ENCODE measurements around the gene KRR1.

The KRR1 gene

DNA sequence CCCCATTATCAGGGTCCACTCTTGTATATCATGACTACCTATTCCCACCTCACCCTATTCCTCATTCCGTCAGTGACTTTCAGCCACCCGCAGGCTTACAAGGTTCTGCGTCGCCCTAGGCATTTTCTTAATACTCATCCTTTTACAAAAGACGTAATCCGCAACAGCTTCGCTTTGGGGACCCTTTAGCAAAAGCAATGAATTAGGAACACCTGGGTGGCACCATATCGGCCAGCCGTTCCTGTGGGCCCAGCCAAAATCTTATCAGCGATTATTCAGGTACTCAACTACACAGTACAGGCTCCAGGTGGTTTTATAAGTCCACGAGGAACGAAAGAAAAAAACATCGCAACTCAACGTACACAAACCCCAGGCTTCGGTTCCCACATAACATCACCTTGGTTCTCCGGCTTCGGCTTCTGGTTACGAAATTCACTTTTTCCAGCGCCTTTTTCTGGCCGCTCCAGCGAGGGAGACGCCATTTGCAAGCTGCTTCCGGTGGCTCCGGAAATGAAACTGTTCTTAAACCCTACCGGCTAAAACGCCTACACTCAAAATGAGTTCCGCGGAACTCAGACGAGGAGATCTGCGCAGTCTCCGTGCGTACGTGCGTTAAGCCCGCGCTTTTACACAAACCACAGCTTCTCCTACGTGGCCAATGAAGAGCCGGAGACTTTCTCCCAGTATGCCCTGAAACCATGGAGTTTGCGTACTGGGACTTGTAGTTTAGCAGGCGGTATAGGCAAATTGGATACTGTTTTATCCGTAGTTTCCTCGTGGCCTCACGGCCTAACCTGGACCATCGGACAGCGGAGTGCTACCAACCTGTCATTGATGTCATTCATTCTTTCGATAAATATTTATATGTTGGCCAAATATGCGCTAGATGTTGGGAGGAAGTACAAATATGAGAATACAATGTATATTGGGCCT, at the start of gene KRR1:
KRR1 (minus strand) TSS at position 494 of the 933 bp plus-strand sequence; CDS start at position 482, 12 bp downstream.
- no peaks in the 10 kb centered on the region for H3K9me3 Mint-ChIP-seq
- ATAC-seq (replicated peaks; ENCODE audit: extremely low read depth, poor library complexity, severe bottlenecking) (peak; percentile 95), DNase-seq (ENCODE audit: low spot score in 2 of 2) (peak; percentile 64 to 81)
- no peaks in the 10 kb centered on the region for H3K27me3 Mint-ChIP-seq
- H3K4me1 Mint-ChIP-seq, result peaks cover 28% of the 10 kb centered on the region
- H3K36me3 Mint-ChIP-seq (ENCODE audit: insufficient read depth), result peaks cover 21% of the 10 kb centered on the region
- H3K4me3 Mint-ChIP-seq, result peak within 1 kb of the TSS; percentile 99
- H3K27ac Mint-ChIP-seq (ENCODE audit: low read depth), result peak within 1 kb of the TSS; percentile 96

DNA sequence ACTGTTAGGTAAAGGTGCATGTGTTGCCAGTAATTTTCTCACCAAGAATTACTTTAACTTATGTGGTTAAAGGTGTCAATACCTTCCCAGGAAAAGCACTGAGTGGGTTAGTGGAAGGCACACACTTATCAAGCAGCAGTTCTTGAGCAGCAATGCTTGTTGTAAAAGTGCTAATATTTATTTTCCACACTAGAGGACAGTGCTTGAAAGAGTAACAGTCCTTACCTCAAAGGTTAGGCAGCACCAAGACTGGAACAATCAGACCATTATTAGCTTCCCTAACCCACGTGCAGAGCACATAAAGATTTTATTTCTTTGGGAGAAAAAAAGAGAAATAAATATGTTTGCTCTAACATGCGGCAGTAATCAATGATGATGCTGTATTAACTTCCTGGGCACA, 48.8 kb upstream of the KRR1 start:
- no peak overlapping the region for H3K27ac Mint-ChIP-seq (ENCODE audit: low read depth)
- DNase-seq (ENCODE audit: low spot score in 2 of 2) (no peak), ATAC-seq (replicated peaks; ENCODE audit: extremely low read depth, poor library complexity, severe bottlenecking) (no peak)
- H3K36me3 Mint-ChIP-seq (ENCODE audit: insufficient read depth), result no peaks in the 10 kb centered on the region
- H3K4me3 Mint-ChIP-seq, result no peak overlapping the region
- H3K4me1 Mint-ChIP-seq, result no peaks in the 10 kb centered on the region
- no peaks in the 10 kb centered on the region for H3K9me3 Mint-ChIP-seq
- H3K27me3 Mint-ChIP-seq, result peaks cover 48% of the 10 kb centered on the region

DNA sequence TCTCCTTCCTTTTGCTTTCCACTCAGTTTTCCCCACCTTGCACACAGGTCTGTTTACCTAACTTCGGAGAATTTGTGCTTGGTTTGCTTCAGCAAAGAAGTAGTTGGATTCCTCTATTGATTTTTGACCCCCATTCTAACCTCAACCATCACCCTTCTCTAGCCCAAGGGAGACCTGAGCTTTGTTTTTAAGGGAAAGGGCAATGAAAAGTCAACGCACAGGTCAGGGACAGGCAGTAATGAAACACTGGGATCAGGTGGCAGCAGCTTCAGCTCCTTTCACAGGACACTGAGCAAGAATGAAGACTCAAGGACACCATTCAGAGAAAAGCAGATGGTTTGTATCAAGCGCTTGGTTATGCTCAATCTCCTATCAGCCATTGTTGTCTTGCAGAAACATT, 46.9 kb upstream of the KRR1 start:
- ATAC-seq (replicated peaks; ENCODE audit: extremely low read depth, poor library complexity, severe bottlenecking), result no peak
- no peaks in the 10 kb centered on the region for H3K9me3 Mint-ChIP-seq
- no peak overlapping the region for H3K27ac Mint-ChIP-seq (ENCODE audit: low read depth)
- H3K4me3 Mint-ChIP-seq, result no peak overlapping the region
- H3K27me3 Mint-ChIP-seq, result peaks cover 48% of the 10 kb centered on the region
- peaks cover 3% of the 10 kb centered on the region for H3K36me3 Mint-ChIP-seq (ENCODE audit: insufficient read depth)
- H3K4me1 Mint-ChIP-seq, result no peaks in the 10 kb centered on the region
- no peak for DNase-seq (ENCODE audit: low spot score in 2 of 2)

GRCh38 chr12:75556311-75556899, 45.0 kb upstream of the KRR1 start:
- no peak for DNase-seq (ENCODE audit: low spot score in 2 of 2)
- Mint-ChIP-seq H3K36me3 (ENCODE audit: insufficient read depth) (peaks cover 3% of the 10 kb centered on the region), H3K4me1 (no peaks in the 10 kb centered on the region), H3K4me3 (no peak overlapping the region), H3K27me3 (peaks cover 37% of the 10 kb centered on the region), H3K27ac (ENCODE audit: low read depth) (no peak overlapping the region), H3K9me3 (no peaks in the 10 kb centered on the region)
- no peak for ATAC-seq (replicated peaks; ENCODE audit: extremely low read depth, poor library complexity, severe bottlenecking)

DNA sequence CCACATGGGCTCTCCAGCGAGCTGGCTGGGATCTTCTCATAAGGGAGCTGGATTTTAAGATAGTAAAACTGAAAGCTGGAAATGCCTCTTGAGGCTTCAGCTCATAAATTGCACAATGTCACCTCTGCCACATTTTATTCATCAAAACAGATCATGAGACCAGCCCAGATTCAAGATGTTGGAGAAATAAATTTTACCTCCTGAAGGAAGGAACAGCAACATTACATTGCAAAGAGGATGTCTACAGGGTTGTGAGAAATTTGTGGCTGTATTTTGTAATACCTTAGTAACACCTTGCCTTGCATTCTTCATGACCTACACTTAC, 43.1 kb upstream of the KRR1 start:
- ATAC-seq (replicated peaks; ENCODE audit: extremely low read depth, poor library complexity, severe bottlenecking), result no peak
- H3K4me3 Mint-ChIP-seq, result no peak overlapping the region
- no peak overlapping the region for H3K27ac Mint-ChIP-seq (ENCODE audit: low read depth)
- DNase-seq (ENCODE audit: low spot score in 2 of 2), result no peak
- no peaks in the 10 kb centered on the region for H3K9me3 Mint-ChIP-seq
- H3K4me1 Mint-ChIP-seq, result no peaks in the 10 kb centered on the region
- H3K27me3 Mint-ChIP-seq, result peaks cover 40% of the 10 kb centered on the region
- H3K36me3 Mint-ChIP-seq (ENCODE audit: insufficient read depth), result peaks cover 3% of the 10 kb centered on the region

- Mint-ChIP-seq H3K4me3 (no peak overlapping the region), H3K27ac (ENCODE audit: low read depth) (no peak overlapping the region), H3K4me1 (no peaks in the 10 kb centered on the region), H3K36me3 (ENCODE audit: insufficient read depth) (peaks cover 3% of the 10 kb centered on the region), H3K27me3 (peaks cover 45% of the 10 kb centered on the region), H3K9me3 (no peaks in the 10 kb centered on the region)
- no peak for DNase-seq (ENCODE audit: low spot score in 2 of 2)
- no peak for ATAC-seq (replicated peaks; ENCODE audit: extremely low read depth, poor library complexity, severe bottlenecking)
These were observed 42.6 kb upstream of the KRR1 start for GRCh38 chr12:75553836-75554555.

DNA sequence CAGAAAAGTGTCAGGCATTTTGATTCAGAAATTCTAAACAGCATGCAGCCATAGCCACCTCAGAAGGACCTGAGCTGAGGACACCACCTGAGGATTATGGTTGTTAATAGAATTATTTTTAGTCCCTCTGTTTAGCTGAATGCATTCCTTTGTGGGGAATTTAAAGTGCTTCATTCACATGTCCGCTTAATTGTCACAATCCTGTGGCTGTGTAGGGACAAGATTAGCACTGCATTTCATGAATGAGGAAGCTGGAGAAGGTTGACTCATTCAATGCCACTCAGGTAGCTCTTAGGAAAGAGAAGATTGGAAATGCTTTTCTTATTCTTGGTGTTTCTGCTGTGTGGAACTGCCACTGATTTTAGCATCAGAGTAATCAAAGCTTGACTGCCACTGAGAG, 42.0 kb upstream of the KRR1 start:
- Mint-ChIP-seq H3K27me3 (peaks cover 48% of the 10 kb centered on the region), H3K36me3 (ENCODE audit: insufficient read depth) (peaks cover 3% of the 10 kb centered on the region), H3K9me3 (no peaks in the 10 kb centered on the region), H3K4me3 (no peak overlapping the region), H3K4me1 (no peaks in the 10 kb centered on the region), H3K27ac (ENCODE audit: low read depth) (no peak overlapping the region)
- DNase-seq (ENCODE audit: low spot score in 2 of 2) (no peak), ATAC-seq (replicated peaks; ENCODE audit: extremely low read depth, poor library complexity, severe bottlenecking) (no peak)

- H3K27ac Mint-ChIP-seq (ENCODE audit: low read depth), result no peak overlapping the region
- no peak overlapping the region for H3K4me3 Mint-ChIP-seq
- ATAC-seq (replicated peaks; ENCODE audit: extremely low read depth, poor library complexity, severe bottlenecking) (no peak), DNase-seq (ENCODE audit: low spot score in 2 of 2) (no peak)
- peaks cover 42% of the 10 kb centered on the region for H3K27me3 Mint-ChIP-seq
- no peaks in the 10 kb centered on the region for H3K4me1 Mint-ChIP-seq
- H3K36me3 Mint-ChIP-seq (ENCODE audit: insufficient read depth), result peaks cover 3% of the 10 kb centered on the region
- H3K9me3 Mint-ChIP-seq, result no peaks in the 10 kb centered on the region
These were observed 40.1 kb upstream of the KRR1 start for GRCh38 chr12:75551477-75551876.

DNA sequence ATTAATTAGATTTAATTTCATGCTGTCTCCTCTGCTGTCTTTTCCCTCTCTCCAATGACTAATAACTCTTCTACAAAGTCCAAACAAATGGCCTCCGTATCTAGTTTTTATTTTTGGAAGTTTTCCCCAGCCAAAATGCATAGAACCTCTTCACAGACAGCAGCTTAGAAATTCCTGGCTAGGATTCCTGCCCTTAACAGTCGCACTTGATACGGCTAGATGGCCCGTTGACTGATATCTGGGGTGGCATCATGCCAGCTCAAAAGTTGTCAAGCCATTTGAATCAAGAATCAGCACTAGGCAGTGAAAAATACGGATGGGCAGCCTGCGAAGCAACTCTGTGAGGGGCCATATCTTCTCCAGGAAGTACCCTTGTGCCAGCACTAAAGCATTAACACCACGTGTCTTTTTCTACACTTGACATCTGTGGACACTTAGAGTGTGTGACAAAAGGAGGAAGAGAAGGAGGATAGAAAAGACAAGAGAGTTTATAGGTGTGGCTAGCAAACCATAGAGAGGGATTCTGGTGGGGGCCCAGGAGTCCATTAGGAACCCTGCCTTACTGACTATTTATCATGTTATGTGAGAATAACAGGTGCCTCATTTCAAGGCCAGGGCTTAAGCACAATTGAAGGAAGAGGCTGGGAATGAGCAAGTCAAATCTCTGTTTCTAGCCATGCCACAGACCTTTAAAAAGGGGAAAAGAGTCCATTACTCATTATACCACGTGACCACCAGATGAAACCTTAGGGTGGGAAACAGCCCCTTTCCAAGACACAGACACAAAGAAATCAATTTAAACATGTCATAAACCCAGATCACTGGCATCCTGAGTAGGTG, 39.2 kb upstream of the KRR1 start:
- Mint-ChIP-seq H3K36me3 (ENCODE audit: insufficient read depth) (peaks cover 3% of the 10 kb centered on the region), H3K27ac (ENCODE audit: low read depth) (no peak overlapping the region), H3K9me3 (no peaks in the 10 kb centered on the region), H3K4me1 (no peaks in the 10 kb centered on the region), H3K4me3 (no peak overlapping the region), H3K27me3 (peaks cover 45% of the 10 kb centered on the region)
- no peak for ATAC-seq (replicated peaks; ENCODE audit: extremely low read depth, poor library complexity, severe bottlenecking)
- no peak for DNase-seq (ENCODE audit: low spot score in 2 of 2)

DNA sequence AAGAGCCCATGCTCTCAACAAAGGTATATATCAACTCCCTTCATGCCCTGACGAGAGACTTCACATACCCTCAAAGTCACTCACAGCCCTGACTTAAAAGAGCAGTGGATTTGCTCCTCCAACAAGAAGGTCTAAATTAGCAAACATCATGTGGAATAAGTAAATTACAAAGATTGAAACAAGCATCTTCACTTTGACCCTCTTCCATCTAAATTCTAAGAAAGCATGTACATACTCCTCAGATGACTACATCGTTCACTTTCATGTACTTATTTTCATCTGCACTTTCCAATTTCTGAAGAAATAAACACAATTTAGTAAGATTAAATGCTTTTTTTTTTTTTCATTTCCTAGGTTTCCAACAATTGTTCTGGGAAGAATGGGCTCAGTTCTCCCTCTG, 38.6 kb upstream of the KRR1 start:
- no peaks in the 10 kb centered on the region for H3K4me1 Mint-ChIP-seq
- ATAC-seq (replicated peaks; ENCODE audit: extremely low read depth, poor library complexity, severe bottlenecking) (no peak), DNase-seq (ENCODE audit: low spot score in 2 of 2) (no peak)
- no peak overlapping the region for H3K27ac Mint-ChIP-seq (ENCODE audit: low read depth)
- peaks cover 51% of the 10 kb centered on the region for H3K27me3 Mint-ChIP-seq
- H3K9me3 Mint-ChIP-seq, result no peaks in the 10 kb centered on the region
- H3K36me3 Mint-ChIP-seq (ENCODE audit: insufficient read depth), result peaks cover 3% of the 10 kb centered on the region
- H3K4me3 Mint-ChIP-seq, result no peak overlapping the region

- ATAC-seq (replicated peaks; ENCODE audit: extremely low read depth, poor library complexity, severe bottlenecking) (no peak), DNase-seq (ENCODE audit: low spot score in 2 of 2) (no peak)
- no peak overlapping the region for H3K4me3 Mint-ChIP-seq
- no peak overlapping the region for H3K27ac Mint-ChIP-seq (ENCODE audit: low read depth)
- peaks cover 62% of the 10 kb centered on the region for H3K27me3 Mint-ChIP-seq
- no peaks in the 10 kb centered on the region for H3K4me1 Mint-ChIP-seq
- H3K36me3 Mint-ChIP-seq (ENCODE audit: insufficient read depth), result no peaks in the 10 kb centered on the region
- no peaks in the 10 kb centered on the region for H3K9me3 Mint-ChIP-seq
These were observed 37.5 kb upstream of the KRR1 start for GRCh38 chr12:75548879-75549278.

GRCh38 chr12:75545636-75546035, 34.2 kb upstream of the KRR1 start:
- Mint-ChIP-seq H3K4me3 (no peak overlapping the region), H3K4me1 (no peaks in the 10 kb centered on the region), H3K27me3 (peaks cover 75% of the 10 kb centered on the region), H3K9me3 (no peaks in the 10 kb centered on the region), H3K27ac (ENCODE audit: low read depth) (no peak overlapping the region), H3K36me3 (ENCODE audit: insufficient read depth) (no peaks in the 10 kb centered on the region)
- DNase-seq (ENCODE audit: low spot score in 2 of 2) (no peak), ATAC-seq (replicated peaks; ENCODE audit: extremely low read depth, poor library complexity, severe bottlenecking) (no peak)
